Cardiac septum (tissue), 1 donor: ENCODE measurements around the gene FRG1. TPM values are rescaled to one million over a fixed set of nuclear protein-coding genes. Genes with fewer than 3 reads are reported as not detected.
"Not testable (repeated sequence)": the region's sequence is repeated elsewhere in the genome, so short reads cannot be mapped to it uniquely, and the experiment has no call there.

ENCODE experiments used
- DNase-seq: peaks from one replicate; pipeline ENCODE4 v3.0.0-alpha.2; 2020; ENCODE audit warnings: low spot score
- intact Hi-C: fragments of 100-400 bp; cut with DNase I; formaldehyde crosslinking; loops from one replicate; pipeline ENCODE4 v1.14.0; 2022
- long read RNA-seq: library from polyadenylated mRNA; unstranded; transcript quantifications from one replicate; pipeline ENCODE4 v2.0.0, GENCODE V29; 2021
- total RNA-seq: library from RNA; stranded (reverse); fragmentation: NEBNext Ultra II Directional; extraction: Animal tissue kit (Norgen Biotek cat#: 25700); gene quantifications from one replicate; pipeline ENCODE4 v1.2.1, GENCODE V29; 2021
- donor health status: DM: no; HTN: no; CAD: no.

FRG1 gene
- total RNA-seq: 33.0 TPM
- long read RNA-seq, transcript FRG1-201 (9 exons, 1,074 nt): major isoform, 11 of 14 reads
- long read RNA-seq, partial matches to known transcripts: 3 of 14 reads
- long read RNA-seq, other reads (novel, unspliced or antisense): 0 of 14 reads

GRCh38 chr4:189940178-189941004 lies at the start of gene FRG1:
FRG1 (plus strand) TSS chr4:189940872; CDS start chr4:189941010, 138 bp downstream.
- intact Hi-C loops: no loop called here

GRCh38 chr4:189897667-189898066 lies 43.0 kb upstream of the FRG1 start:
- intact Hi-C loops: no loop called here
- DNase-seq: no peak

More at GRCh38 chr4:189940178-189941004, at the start of gene FRG1:
- peak; percentile 98 for DNase-seq

- DNase-seq, intact Hi-C loops: not testable (repeated sequence)
These were observed 41.1 kb upstream of the FRG1 start for GRCh38 chr4:189899481-189900015.

GRCh38 chr4:189904420-189905027 lies 36.1 kb upstream of the FRG1 start:
- intact Hi-C loops, DNase-seq: not testable (repeated sequence)

GRCh38 chr4:189912170-189912569 lies 28.5 kb upstream of the FRG1 start:
- DNase-seq: no peak
- intact Hi-C loops: no loop called here

- DNase-seq: no peak
- intact Hi-C loops: no loop called here
These were observed 23.3 kb upstream of the FRG1 start for GRCh38 chr4:189917161-189917891.

- DNase-seq: no peak
- intact Hi-C loops: no loop called here
These were observed 19.6 kb upstream of the FRG1 start for GRCh38 chr4:189921058-189921457.

- DNase-seq, intact Hi-C loops: not testable (repeated sequence)
These were observed 13.9 kb upstream of the FRG1 start for GRCh38 chr4:189926742-189927141.

GRCh38 chr4:189941005-189941450 lies 356 bp downstream of the FRG1 start:
- intact Hi-C loops: no loop called here
- DNase-seq: no peak

GRCh38 chr4:189942412-189942811 lies 1.7 kb downstream of the FRG1 start:
- intact Hi-C loops, DNase-seq: not testable (repeated sequence)

- DNase-seq, intact Hi-C loops: not testable (repeated sequence)
These were observed 3.4 kb downstream of the FRG1 start for GRCh38 chr4:189944077-189944476.

GRCh38 chr4:189946906-189947305 lies 6.2 kb downstream of the FRG1 start:
- DNase-seq, intact Hi-C loops: not testable (repeated sequence)

- DNase-seq, intact Hi-C loops: not testable (repeated sequence)
These were observed 7.8 kb downstream of the FRG1 start for GRCh38 chr4:189948486-189948885.

GRCh38 chr4:189969291-189969690 lies 28.6 kb downstream of the FRG1 start:
- intact Hi-C loops, DNase-seq: not testable (repeated sequence)

- intact Hi-C loops: no loop called here
- DNase-seq: no peak
These were observed 33.0 kb downstream of the FRG1 start for GRCh38 chr4:189973646-189974045.

GRCh38 chr4:189974056-189974455 lies 33.4 kb downstream of the FRG1 start:
- no peak for DNase-seq
- intact Hi-C loops: no loop called here

GRCh38 chr4:189979196-189980047 lies 38.8 kb downstream of the FRG1 start:
- DNase-seq: no peak
- intact Hi-C loops: no loop called here

- DNase-seq, intact Hi-C loops: not testable (repeated sequence)
These were observed 39.6 kb downstream of the FRG1 start for GRCh38 chr4:189980292-189980691.

GRCh38 chr4:189981970-189982369 lies 41.3 kb downstream of the FRG1 start:
- intact Hi-C loops: no loop called here
- no peak for DNase-seq
